CD4-positive, CD25-positive, alpha-beta regulatory T cell (primary cell): Measurements from ENCODE around the gene AKIRIN2. TPM values are rescaled to one million over a fixed set of nuclear protein-coding genes. Genes with fewer than 3 reads are reported as not detected.

Source experiments
- ATAC-seq, 2 donors: fragments of 150-1000 bp; cut with Tn5 transposase; one replicate each; pipeline ENCODE4 v1.10.0; 2021; ENCODE audit warnings: low read depth in 2 of 2, moderate number of reproducible peaks in 2 of 2, moderate library complexity in 1 of 2
- DNase-seq, 3 donors: peaks; one replicate each; pipeline versions ENCODE4 v3.0.0 to v3.0.0-alpha.2; 2012 to 2022; ENCODE audit warnings: mixed read lengths in 1 of 3
- H3K27ac ChIP-seq: one replicate; pipeline ENCODE4 v1.7.0; 2013; ENCODE audit warnings: mild to moderate bottlenecking, low read length; ENCODE audit not compliant: insufficient read depth, poor library complexity, severe bottlenecking
- H3K27me3 ChIP-seq: one replicate; pipeline ENCODE4 v1.7.0; 2013; ENCODE audit warnings: low read length; ENCODE audit not compliant: control insufficient read depth, insufficient read depth
- H3K36me3 ChIP-seq: one replicate; pipeline ENCODE4 v1.7.0; 2013; ENCODE audit warnings: mild to moderate bottlenecking, low read length, moderate library complexity; ENCODE audit not compliant: control insufficient read depth, insufficient read depth
- H3K4me1 ChIP-seq: 2 replicates; pipeline ENCODE4 v1.7.0; 2013; ENCODE audit warnings: mild to moderate bottlenecking, low read length; ENCODE audit not compliant: insufficient read depth, control insufficient read depth, poor library complexity, severe bottlenecking
- H3K4me3 ChIP-seq: one replicate; pipeline ENCODE4 v1.7.0; 2013; ENCODE audit warnings: low read depth, mild to moderate bottlenecking, low read length, moderate library complexity
- H3K9me3 ChIP-seq, 2 experiments: 1 replicate in 1 of 2; 2 replicates in 1 of 2; pipeline ENCODE4 v1.7.0; 2013; ENCODE audit warnings: low read length in 2 of 2, mild to moderate bottlenecking in 1 of 2, moderate library complexity in 1 of 2; ENCODE audit not compliant: control insufficient read depth in 2 of 2
- H3K27ac Mint-ChIP-seq, 3 donors: one replicate each; pipeline ENCODE4 v1.8.0; 2020 to 2022; ENCODE audit warnings: mild to moderate bottlenecking in 3 of 3, mixed read lengths in 3 of 3, moderate library complexity in 2 of 3
- H3K27me3 Mint-ChIP-seq: one replicate; pipeline ENCODE4 v1.8.0; 2022; ENCODE audit warnings: mild to moderate bottlenecking, mixed read lengths
- H3K36me3 Mint-ChIP-seq: one replicate; pipeline ENCODE4 v1.8.0; 2020; ENCODE audit warnings: mixed read lengths
- H3K4me1 Mint-ChIP-seq, 4 donors: one replicate each; pipeline ENCODE4 v1.8.0; 2020 to 2022; ENCODE audit warnings: mixed read lengths in 4 of 4, mild to moderate bottlenecking in 1 of 4
- H3K4me3 Mint-ChIP-seq, 4 donors: one replicate each; pipeline ENCODE4 v1.8.0; 2020 to 2022; ENCODE audit warnings: mild to moderate bottlenecking in 4 of 4, mixed read lengths in 4 of 4, moderate library complexity in 3 of 4
- H3K9me3 Mint-ChIP-seq, 7 donors: one replicate each; pipeline ENCODE4 v1.8.0; 2020 to 2022; ENCODE audit warnings: mixed read lengths in 7 of 7, mild to moderate bottlenecking in 3 of 7, moderate library complexity in 2 of 7
- polyA plus RNA-seq, 4 donors: library from polyadenylated mRNA; unstranded; fragments of 300-500 nt; fragmentation: Illumina TruSeq; gene quantifications; one replicate each; pipeline ENCODE4 v1.2.3, GENCODE V29; 2021
- total RNA-seq: library from RNA; stranded (reverse); gene quantifications from one replicate; pipeline ENCODE4 v1.2.3, GENCODE V29; 2022

Gene AKIRIN2
- total and polyA plus RNA-seq, 5 donors from 2014 or later, result 47.7 to 119 (median 50.3) TPM

- H3K27ac ChIP-seq, result peak overlapping the region; percentile 9
Measured at GRCh38 chr6:87682310-87682709, 19.7 kb downstream of the AKIRIN2 start.

GRCh38 chr6:87675004-87675681 is 26.9 kb downstream of the AKIRIN2 start:
- Histone ChIP-seq H3K27ac (no peak overlapping the region), H3K9me3 (no peaks in the 10 kb centered on the region), H3K4me1 (peaks cover 3% of the 10 kb centered on the region), H3K27me3 (no peaks in the 10 kb centered on the region), H3K4me3 (no peak overlapping the region), H3K36me3 (peaks cover 50% of the 10 kb centered on the region)
- no peaks in the 10 kb centered on the region for H3K9me3 Mint-ChIP-seq
- no peaks in the 10 kb centered on the region for H3K27me3 Mint-ChIP-seq
- ATAC-seq (no peak), DNase-seq (no peak)
- peaks cover 15 to 43% (median 27%) of the 10 kb centered on the region in 4 donors for H3K4me1 Mint-ChIP-seq
- H3K36me3 Mint-ChIP-seq, result peaks cover 36% of the 10 kb centered on the region
- H3K4me3 Mint-ChIP-seq, result no peak overlapping the region
- peak overlapping the region in 1 of 3 donors; percentile 13 for H3K27ac Mint-ChIP-seq

More at GRCh38 chr6:87682310-87682709, 19.7 kb downstream of the AKIRIN2 start:
- Mint-ChIP-seq H3K27ac (peak overlapping the region; percentile 4 to 88 (median 77)), H3K4me1 (peaks cover 44 to 82% (median 67%) of the 10 kb centered on the region in 4 donors), H3K9me3 (no peaks in the 10 kb centered on the region), H3K36me3 (peaks cover 33% of the 10 kb centered on the region), H3K4me3 (peak overlapping the region in 2 of 4 donors; percentile 49 to 69), H3K27me3 (no peaks in the 10 kb centered on the region)
- peaks cover 37% of the 10 kb centered on the region for H3K4me1 ChIP-seq
- H3K4me3 ChIP-seq, result peak overlapping the region; percentile 9
- DNase-seq, result peak in 1 of 3 donors; percentile 23
- ATAC-seq, result no peak
- H3K27me3 ChIP-seq, result no peaks in the 10 kb centered on the region
- no peaks in the 10 kb centered on the region for H3K9me3 ChIP-seq
- peaks cover 26% of the 10 kb centered on the region for H3K36me3 ChIP-seq

DNA sequence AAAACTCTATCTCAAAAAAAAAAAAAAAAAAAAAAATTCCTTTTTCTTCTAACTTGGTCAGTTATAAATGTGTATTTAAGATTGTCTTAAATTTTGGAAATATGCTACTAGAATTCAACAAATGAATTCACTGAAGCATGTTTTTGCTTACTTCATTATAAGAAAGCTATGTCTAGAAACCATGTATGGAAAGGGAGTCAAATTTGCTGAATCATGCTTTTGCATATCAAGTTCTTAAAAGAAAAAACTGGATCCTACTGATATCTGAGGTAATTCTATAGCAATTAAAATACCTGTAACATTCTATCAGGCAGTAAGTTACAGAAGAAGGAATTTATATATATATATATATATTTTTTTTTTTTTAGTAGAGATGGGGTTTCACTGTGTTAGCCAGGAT is 27.7 kb downstream of the AKIRIN2 start:
- no peak overlapping the region for H3K4me3 ChIP-seq
- Mint-ChIP-seq H3K9me3 (no peaks in the 10 kb centered on the region), H3K27me3 (no peaks in the 10 kb centered on the region), H3K36me3 (peaks cover 36% of the 10 kb centered on the region), H3K4me3 (no peak overlapping the region), H3K27ac (no peak overlapping the region), H3K4me1 (peaks cover 16 to 43% (median 26%) of the 10 kb centered on the region in 4 donors)
- H3K36me3 ChIP-seq, result peaks cover 50% of the 10 kb centered on the region
- H3K9me3 ChIP-seq, result no peaks in the 10 kb centered on the region
- ATAC-seq, result no peak
- H3K27ac ChIP-seq, result no peak overlapping the region
- peaks cover 3% of the 10 kb centered on the region for H3K4me1 ChIP-seq
- no peaks in the 10 kb centered on the region for H3K27me3 ChIP-seq
- DNase-seq, result no peak

GRCh38 chr6:87673237-87673636 is 28.8 kb downstream of the AKIRIN2 start:
- Histone ChIP-seq H3K36me3 (peaks cover 43% of the 10 kb centered on the region), H3K27me3 (no peaks in the 10 kb centered on the region), H3K9me3 (no peaks in the 10 kb centered on the region), H3K27ac (no peak overlapping the region), H3K4me3 (no peak overlapping the region), H3K4me1 (peaks cover 3% of the 10 kb centered on the region)
- Mint-ChIP-seq H3K9me3 (no peaks in the 10 kb centered on the region), H3K4me1 (peaks cover 16 to 39% (median 22%) of the 10 kb centered on the region in 4 donors), H3K36me3 (peaks cover 36% of the 10 kb centered on the region), H3K27ac (no peak overlapping the region), H3K27me3 (no peaks in the 10 kb centered on the region), H3K4me3 (no peak overlapping the region)
- no peak for ATAC-seq
- DNase-seq, result no peak

- no peak for ATAC-seq
- Histone ChIP-seq H3K4me3 (no peak overlapping the region), H3K27ac (no peak overlapping the region), H3K27me3 (no peaks in the 10 kb centered on the region), H3K36me3 (peaks cover 41% of the 10 kb centered on the region), H3K4me1 (no peaks in the 10 kb centered on the region), H3K9me3 (no peaks in the 10 kb centered on the region)
- H3K4me1 Mint-ChIP-seq, result peaks cover 16 to 33% (median 20%) of the 10 kb centered on the region in 4 donors
- no peak overlapping the region for H3K4me3 Mint-ChIP-seq
- H3K27me3 Mint-ChIP-seq, result no peaks in the 10 kb centered on the region
- H3K36me3 Mint-ChIP-seq, result peaks cover 37% of the 10 kb centered on the region
- no peak overlapping the region for H3K27ac Mint-ChIP-seq
- no peaks in the 10 kb centered on the region for H3K9me3 Mint-ChIP-seq
- no peak for DNase-seq
Measured at GRCh38 chr6:87672641-87673040, 29.4 kb downstream of the AKIRIN2 start.

DNA sequence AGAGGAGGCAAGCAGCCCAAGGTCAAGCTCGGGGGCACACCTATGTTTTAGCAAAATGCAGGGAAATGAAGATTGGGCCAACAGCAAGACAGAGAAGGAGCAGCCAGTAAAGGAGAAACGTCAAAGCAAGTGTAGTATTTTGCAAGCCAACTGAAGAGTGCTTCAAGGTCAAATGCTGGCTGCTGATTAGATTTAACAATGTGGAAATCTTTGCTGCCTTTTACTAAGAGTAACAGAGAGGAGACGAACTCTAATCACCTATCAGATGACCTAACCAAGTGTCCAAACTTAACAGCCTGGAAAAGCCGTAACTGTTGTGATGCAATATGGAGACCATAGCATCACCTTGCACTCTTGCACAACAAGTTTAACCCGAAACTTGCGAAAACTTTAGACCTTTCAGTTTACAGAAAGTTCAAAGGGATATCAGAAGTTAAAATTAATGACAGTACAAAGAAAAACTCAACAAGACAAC is 30.4 kb downstream of the AKIRIN2 start:
- Histone ChIP-seq H3K27me3 (no peaks in the 10 kb centered on the region), H3K9me3 (no peaks in the 10 kb centered on the region), H3K4me3 (no peak overlapping the region), H3K27ac (no peak overlapping the region), H3K4me1 (no peaks in the 10 kb centered on the region), H3K36me3 (peaks cover 34% of the 10 kb centered on the region)
- no peaks in the 10 kb centered on the region for H3K27me3 Mint-ChIP-seq
- no peaks in the 10 kb centered on the region for H3K9me3 Mint-ChIP-seq
- ATAC-seq (no peak), DNase-seq (no peak)
- H3K4me3 Mint-ChIP-seq, result no peak overlapping the region
- H3K4me1 Mint-ChIP-seq, result peaks cover 15 to 32% (median 18%) of the 10 kb centered on the region in 4 donors
- H3K36me3 Mint-ChIP-seq, result peaks cover 40% of the 10 kb centered on the region
- H3K27ac Mint-ChIP-seq, result peak overlapping the region in 2 of 3 donors; percentile 57 to 74

DNA sequence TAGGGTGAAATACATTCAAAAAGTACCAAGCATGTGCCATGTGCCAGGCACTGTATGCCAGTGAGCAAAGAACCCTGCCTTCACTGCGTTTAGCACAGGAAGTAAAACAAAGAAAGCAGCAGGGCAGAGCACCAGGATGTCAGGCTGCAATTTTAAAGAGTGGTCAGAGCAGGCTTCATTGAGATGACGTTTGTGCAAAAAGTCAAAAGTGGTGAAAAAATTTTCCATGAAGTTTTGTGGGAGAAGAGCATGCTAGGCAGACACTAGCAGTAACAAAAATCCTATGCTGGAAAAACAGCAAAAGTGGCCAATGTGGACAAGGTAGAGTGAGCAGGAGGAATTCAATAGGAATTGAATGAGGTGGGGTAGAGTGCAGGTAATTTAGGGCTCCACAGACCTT is 31.3 kb downstream of the AKIRIN2 start:
- Mint-ChIP-seq H3K4me3 (no peak overlapping the region), H3K4me1 (peaks cover 15 to 32% (median 18%) of the 10 kb centered on the region in 4 donors), H3K9me3 (no peaks in the 10 kb centered on the region), H3K27me3 (no peaks in the 10 kb centered on the region), H3K36me3 (peaks cover 38% of the 10 kb centered on the region), H3K27ac (peak overlapping the region in 2 of 3 donors; percentile 44 to 57)
- H3K27ac ChIP-seq, result peak overlapping the region; percentile 42
- H3K4me3 ChIP-seq, result no peak overlapping the region
- H3K4me1 ChIP-seq, result no peaks in the 10 kb centered on the region
- DNase-seq, result peak in 1 of 3 donors; percentile 36
- peak; percentile 48 to 50 for ATAC-seq
- H3K9me3 ChIP-seq, result no peaks in the 10 kb centered on the region
- H3K36me3 ChIP-seq, result peaks cover 29% of the 10 kb centered on the region
- H3K27me3 ChIP-seq, result no peaks in the 10 kb centered on the region

GRCh38 chr6:87669051-87669450 is 33.0 kb downstream of the AKIRIN2 start:
- no peak overlapping the region for H3K4me3 ChIP-seq
- H3K36me3 ChIP-seq, result peaks cover 28% of the 10 kb centered on the region
- no peaks in the 10 kb centered on the region for H3K9me3 ChIP-seq
- Mint-ChIP-seq H3K36me3 (peaks cover 26% of the 10 kb centered on the region), H3K4me1 (peaks cover 15 to 27% (median 18%) of the 10 kb centered on the region in 4 donors), H3K27me3 (no peaks in the 10 kb centered on the region), H3K9me3 (no peaks in the 10 kb centered on the region), H3K4me3 (no peak overlapping the region), H3K27ac (no peak overlapping the region)
- H3K27ac ChIP-seq, result no peak overlapping the region
- no peak for DNase-seq
- H3K27me3 ChIP-seq, result no peaks in the 10 kb centered on the region
- no peaks in the 10 kb centered on the region for H3K4me1 ChIP-seq
- no peak for ATAC-seq
